Endometrium (tissue), 2 donors: Measurements from ENCODE around the gene CUEDC1.
"Not testable (repeated sequence)": the region's sequence is repeated elsewhere in the genome, so short reads cannot be mapped to it uniquely, and the experiment has no call there.

Experiments
- FAIRE-seq: peaks from 2 replicates; lab custom pipeline; 2012; peaks lifted over from hg19 to GRCh38; lab: Jason Lieb, UNC
- donor health status: control.
- donor health status: control.

Gene CUEDC1

GRCh38 chr17:57859601-57860413 lies 95.4 kb downstream of the CUEDC1 start:
- no peak for FAIRE-seq

- no peak for FAIRE-seq
These were observed 96.4 kb downstream of the CUEDC1 start for GRCh38 chr17:57858838-57859237.

- no peak for FAIRE-seq
These were observed 98.2 kb downstream of the CUEDC1 start for GRCh38 chr17:57856792-57857620.

GRCh38 chr17:57855391-57856035 lies 99.7 kb downstream of the CUEDC1 start:
- no peak for FAIRE-seq

GRCh38 chr17:57853695-57854094 lies 101.5 kb downstream of the CUEDC1 start:
- no peak for FAIRE-seq

- FAIRE-seq: no peak
These were observed 102.3 kb downstream of the CUEDC1 start for GRCh38 chr17:57852955-57853328.

- FAIRE-seq: no peak
These were observed 102.9 kb downstream of the CUEDC1 start for GRCh38 chr17:57852092-57852954.

GRCh38 chr17:57849874-57850754 lies 105.1 kb downstream of the CUEDC1 start, which contains the start of gene MRPS23:
Gene MRPS23 (minus strand): TSS chr17:57850044. CDS start chr17:57850010, 34 bp downstream.
- FAIRE-seq: peak; percentile 93

- FAIRE-seq: no peak
These were observed 105.9 kb downstream of the CUEDC1 start for GRCh38 chr17:57849163-57849873.

- FAIRE-seq: not testable (repeated sequence)
These were observed 108.9 kb downstream of the CUEDC1 start for GRCh38 chr17:57846056-57846945.

GRCh38 chr17:57842280-57842679 lies 112.9 kb downstream of the CUEDC1 start:
- FAIRE-seq: no peak

GRCh38 chr17:57839571-57839923 lies 115.7 kb downstream of the CUEDC1 start:
- FAIRE-seq: no peak

GRCh38 chr17:57838857-57839570 lies 116.2 kb downstream of the CUEDC1 start:
- FAIRE-seq: no peak

- FAIRE-seq: no peak
These were observed 116.8 kb downstream of the CUEDC1 start for GRCh38 chr17:57838453-57838852.

- no peak for FAIRE-seq
These were observed 119.8 kb downstream of the CUEDC1 start for GRCh38 chr17:57835333-57835900.

- FAIRE-seq: no peak
These were observed 121.0 kb downstream of the CUEDC1 start for GRCh38 chr17:57834146-57834741.

GRCh38 chr17:57833179-57833939 lies 121.9 kb downstream of the CUEDC1 start:
- no peak for FAIRE-seq
